CD4-positive, alpha-beta T cell treated with Interleukin-1 beta for 1 hour (primary cell): ENCODE results near the gene NPY4R2.
A peak's percentile ranks its signal among the peaks of the same experiment; 100 is the strongest.
"Not testable (repeated sequence)": the region's sequence is repeated elsewhere in the genome, so short reads cannot be mapped to it uniquely, and the experiment has no call there.

Source experiments
- DNase-seq, 2 donors: peaks; one replicate each; pipeline ENCODE4 v3.0.0-alpha.2; 2020 to 2022

NPY4R2 gene

GRCh38 chr10:47933462-47933861 lies 15.0 kb downstream of the NPY4R2 start:
- not testable (repeated sequence) for DNase-seq

- DNase-seq = not testable (repeated sequence)
Observed at GRCh38 chr10:47936772-47937228, 18.3 kb downstream of the NPY4R2 start.

GRCh38 chr10:47937634-47938033 lies 19.2 kb downstream of the NPY4R2 start:
- not testable (repeated sequence) for DNase-seq

GRCh38 chr10:47940821-47941220 lies 22.4 kb downstream of the NPY4R2 start:
- not testable (repeated sequence) for DNase-seq

GRCh38 chr10:47941379-47941778 lies 22.9 kb downstream of the NPY4R2 start:
- not testable (repeated sequence) for DNase-seq

- not testable (repeated sequence) for DNase-seq
Observed at GRCh38 chr10:47942351-47943019, 24.0 kb downstream of the NPY4R2 start.

- not testable (repeated sequence) for DNase-seq
Observed at GRCh38 chr10:47943328-47943727, 24.9 kb downstream of the NPY4R2 start.

GRCh38 chr10:47947424-47947823 lies 29.0 kb downstream of the NPY4R2 start:
- DNase-seq = peak in 1 of 2 donors; percentile 6

- DNase-seq = not testable (repeated sequence)
Observed at GRCh38 chr10:47957158-47957557, 38.7 kb downstream of the NPY4R2 start.

GRCh38 chr10:47959677-47960076 lies 41.2 kb downstream of the NPY4R2 start:
- not testable (repeated sequence) for DNase-seq

GRCh38 chr10:47960699-47961098 lies 42.2 kb downstream of the NPY4R2 start:
- DNase-seq = not testable (repeated sequence)

- not testable (repeated sequence) for DNase-seq
Observed at GRCh38 chr10:47962785-47963184, 44.3 kb downstream of the NPY4R2 start.

GRCh38 chr10:47964280-47965063 lies 46.0 kb downstream of the NPY4R2 start:
- not testable (repeated sequence) for DNase-seq

GRCh38 chr10:47968988-47969387 lies 50.5 kb downstream of the NPY4R2 start:
- DNase-seq = not testable (repeated sequence)

GRCh38 chr10:47970047-47970446 lies 51.6 kb downstream of the NPY4R2 start:
- DNase-seq = not testable (repeated sequence)

- DNase-seq = not testable (repeated sequence)
Observed at GRCh38 chr10:47971598-47971997, 53.1 kb downstream of the NPY4R2 start.

- not testable (repeated sequence) for DNase-seq
Observed at GRCh38 chr10:47972077-47972476, 53.6 kb downstream of the NPY4R2 start.
